HCT116 (cell line): Measurements from ENCODE around the gene FAM131B. TPM values are rescaled to one million over a fixed set of nuclear protein-coding genes. Genes with fewer than 3 reads are reported as not detected.

Source experiments
- microRNA-seq: library from miRNA; unstranded; fragments of <30 nt; microRNA quantifications from one replicate; pipeline ENCODE4, GENCODE V29; 2016; ENCODE audit warnings: borderline number of aligned reads
- total RNA-seq: library from RNA; stranded (reverse); gene quantifications from one replicate; pipeline ENCODE4 v1.2.1, GENCODE V29; 2021; ENCODE audit not compliant: unreplicated experiment

FAM131B gene
- total RNA-seq, 1 experiment from 2014 or later = 0.20 TPM

Small RNA genes within 50 kb of the gene (microRNA-seq; reads per million reads assigned to microRNA genes)
- gene MIR6892 = 3.6 reads per million

Other genes with a start within 250 kb of the FAM131B start
- not detected for gene PIP, start 230.6 kb downstream of the FAM131B start, total RNA-seq
- not detected for gene TAS2R39, start 179.3 kb downstream of the FAM131B start, total RNA-seq
- gene TAS2R40, start 140.7 kb downstream of the FAM131B start, total RNA-seq = not detected
- gene GSTK1, start 99.3 kb downstream of the FAM131B start, total RNA-seq = 83.6 TPM
- 9.9 TPM for gene TMEM139, start 77.8 kb downstream of the FAM131B start, total RNA-seq
- 64.1 TPM for gene CASP2, start 74.4 kb downstream of the FAM131B start, total RNA-seq
- 0.47 TPM for gene CLCN1, start 46.6 kb downstream of the FAM131B start, total RNA-seq
- gene ZYX, start 18.6 kb upstream of the FAM131B start, total RNA-seq = 144 TPM
- 29.9 TPM for gene EPHA1, start 46.1 kb upstream of the FAM131B start, total RNA-seq
- not detected for gene TAS2R60, start 80.7 kb upstream of the FAM131B start, total RNA-seq
- not detected for gene TAS2R41, start 115.2 kb upstream of the FAM131B start, total RNA-seq
- 1.2 TPM for gene CTAGE15, start 209.1 kb upstream of the FAM131B start, total RNA-seq